Loucy (cell line): ENCODE results near the gene BCAN.

Source experiments
- H2AFZ ChIP-seq: fragments of 200-600 bp; sonication (generic); 2 replicates; pipeline ENCODE4 v1.6.0; 2016; ENCODE audit warnings: antibody characterized with exemption, mild to moderate bottlenecking, low read length, moderate library complexity
- H3F3A ChIP-seq: fragments of 200-600 bp; 2 replicates; pipeline ENCODE4 v1.6.0; 2016; ENCODE audit warnings: antibody characterized with exemption, low read depth, mild to moderate bottlenecking
- H3K27me3 ChIP-seq: fragments of 200-600 bp; sonication (generic); 2 replicates; pipeline ENCODE4 v1.6.1; 2014; ENCODE audit warnings: low read length, mild to moderate bottlenecking; ENCODE audit not compliant: insufficient read depth, poor library complexity, severe bottlenecking
- H3K36me3 ChIP-seq: fragments of 200-600 bp; sonication (generic); 2 replicates; pipeline ENCODE4 v1.6.1; 2016; ENCODE audit warnings: low read length; ENCODE audit not compliant: insufficient read depth
- H3K4me1 ChIP-seq: fragments of 200-600 bp; sonication (generic); 2 replicates; pipeline ENCODE4 v1.5.1; 2014; ENCODE audit warnings: low read length, mild to moderate bottlenecking; ENCODE audit not compliant: insufficient read depth, poor library complexity, severe bottlenecking
- H3K4me2 ChIP-seq: fragments of 200-600 bp; sonication (generic); 2 replicates; pipeline ENCODE4 v1.6.0; 2014; ENCODE audit warnings: antibody characterized with exemption, low read length, low read depth, mild to moderate bottlenecking; ENCODE audit not compliant: poor library complexity, severe bottlenecking
- H3K4me3 ChIP-seq: fragments of 200-600 bp; sonication (generic); 2 replicates; pipeline ENCODE4 v1.5.1; 2014; ENCODE audit warnings: low read length, mild to moderate bottlenecking, mixed read lengths; ENCODE audit not compliant: poor library complexity, severe bottlenecking
- H3K79me2 ChIP-seq: fragments of 200-600 bp; sonication (generic); 2 replicates; pipeline ENCODE4 v1.6.1; 2014; ENCODE audit warnings: low read length; ENCODE audit not compliant: insufficient read depth
- H3K9ac ChIP-seq: fragments of 200-600 bp; sonication (generic); 2 replicates; pipeline ENCODE4 v1.6.0; 2014; ENCODE audit warnings: mild to moderate bottlenecking, low read depth, low read length, moderate library complexity; ENCODE audit not compliant: poor library complexity, severe bottlenecking
- H3K9me2 ChIP-seq: fragments of 200-600 bp; sonication (generic); replicated peaks from 2 replicates; pipeline ENCODE4 v1.6.1; 2016; ENCODE audit warnings: low read depth, low read length, mixed read lengths
- H3K9me3 ChIP-seq: fragments of 200-600 bp; sonication (generic); 2 replicates; pipeline ENCODE4 v1.6.1; 2014; ENCODE audit warnings: mild to moderate bottlenecking, antibody characterized with exemption, low read length, low read depth; ENCODE audit not compliant: insufficient read depth
- H4K20me1 ChIP-seq: fragments of 200-600 bp; sonication (generic); 2 replicates; pipeline ENCODE4 v1.6.0; 2014; ENCODE audit warnings: antibody characterized with exemption, low read length, mild to moderate bottlenecking; ENCODE audit not compliant: insufficient read depth, poor library complexity, severe bottlenecking
- EZH2phosphoT487 ChIP-seq: fragments of 200-600 bp; IDR thresholded peaks from 2 replicates; pipeline ENCODE4 v1.6.1; 2018; ENCODE audit warnings: antibody characterized with exemption, mild to moderate bottlenecking, moderate library complexity, borderline replicate concordance
- TF ChIP-seq, protein P1 (sequence below): fragments of 200-600 bp; sonication (generic); conservative IDR thresholded peaks from 2 replicates; pipeline ENCODE4 v1.5.1; 2014; ENCODE audit warnings: mild to moderate bottlenecking, antibody characterized with exemption, low read length

Gene BCAN

DNA sequence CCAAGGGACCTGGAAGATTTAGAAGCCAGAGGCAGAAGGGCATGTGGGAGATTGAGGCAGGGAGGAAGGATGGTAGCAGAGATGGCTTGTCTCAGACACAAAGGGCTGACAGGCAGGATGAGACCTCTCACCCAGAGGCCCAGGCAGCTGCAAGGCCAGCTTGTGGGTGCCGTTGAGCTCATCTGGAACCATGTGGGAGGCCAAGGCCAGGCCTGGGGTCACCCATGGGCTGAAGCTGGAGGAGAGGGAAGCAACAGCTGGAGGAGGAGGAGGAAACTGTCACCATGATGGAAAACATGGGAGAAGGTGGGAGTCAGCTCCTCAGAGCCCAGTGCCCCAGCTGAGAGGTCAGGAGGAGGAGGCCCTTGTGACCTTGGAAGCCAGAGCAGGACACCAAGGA, 57.1 kb downstream of the BCAN start:
- Histone ChIP-seq H3K36me3 (no peaks in the 10 kb centered on the region), H3K9me3 (no peaks in the 10 kb centered on the region), H3K9me2 (no peaks in the 10 kb centered on the region), H2AFZ (no peak overlapping the region), H3K4me3 (no peak overlapping the region), H4K20me1 (no peaks in the 10 kb centered on the region), H3F3A (no peaks in the 10 kb centered on the region), H3K9ac (no peak overlapping the region), H3K4me2 (no peak overlapping the region), H3K79me2 (no peaks in the 10 kb centered on the region), H3K27me3 (no peaks in the 10 kb centered on the region), H3K4me1 (peaks cover 3% of the 10 kb centered on the region)
- TF ChIP-seq, protein P1, sequence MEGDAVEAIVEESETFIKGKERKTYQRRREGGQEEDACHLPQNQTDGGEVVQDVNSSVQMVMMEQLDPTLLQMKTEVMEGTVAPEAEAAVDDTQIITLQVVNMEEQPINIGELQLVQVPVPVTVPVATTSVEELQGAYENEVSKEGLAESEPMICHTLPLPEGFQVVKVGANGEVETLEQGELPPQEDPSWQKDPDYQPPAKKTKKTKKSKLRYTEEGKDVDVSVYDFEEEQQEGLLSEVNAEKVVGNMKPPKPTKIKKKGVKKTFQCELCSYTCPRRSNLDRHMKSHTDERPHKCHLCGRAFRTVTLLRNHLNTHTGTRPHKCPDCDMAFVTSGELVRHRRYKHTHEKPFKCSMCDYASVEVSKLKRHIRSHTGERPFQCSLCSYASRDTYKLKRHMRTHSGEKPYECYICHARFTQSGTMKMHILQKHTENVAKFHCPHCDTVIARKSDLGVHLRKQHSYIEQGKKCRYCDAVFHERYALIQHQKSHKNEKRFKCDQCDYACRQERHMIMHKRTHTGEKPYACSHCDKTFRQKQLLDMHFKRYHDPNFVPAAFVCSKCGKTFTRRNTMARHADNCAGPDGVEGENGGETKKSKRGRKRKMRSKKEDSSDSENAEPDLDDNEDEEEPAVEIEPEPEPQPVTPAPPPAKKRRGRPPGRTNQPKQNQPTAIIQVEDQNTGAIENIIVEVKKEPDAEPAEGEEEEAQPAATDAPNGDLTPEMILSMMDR, result no peak
- no peak for TF ChIP-seq EZH2phosphoT487

DNA sequence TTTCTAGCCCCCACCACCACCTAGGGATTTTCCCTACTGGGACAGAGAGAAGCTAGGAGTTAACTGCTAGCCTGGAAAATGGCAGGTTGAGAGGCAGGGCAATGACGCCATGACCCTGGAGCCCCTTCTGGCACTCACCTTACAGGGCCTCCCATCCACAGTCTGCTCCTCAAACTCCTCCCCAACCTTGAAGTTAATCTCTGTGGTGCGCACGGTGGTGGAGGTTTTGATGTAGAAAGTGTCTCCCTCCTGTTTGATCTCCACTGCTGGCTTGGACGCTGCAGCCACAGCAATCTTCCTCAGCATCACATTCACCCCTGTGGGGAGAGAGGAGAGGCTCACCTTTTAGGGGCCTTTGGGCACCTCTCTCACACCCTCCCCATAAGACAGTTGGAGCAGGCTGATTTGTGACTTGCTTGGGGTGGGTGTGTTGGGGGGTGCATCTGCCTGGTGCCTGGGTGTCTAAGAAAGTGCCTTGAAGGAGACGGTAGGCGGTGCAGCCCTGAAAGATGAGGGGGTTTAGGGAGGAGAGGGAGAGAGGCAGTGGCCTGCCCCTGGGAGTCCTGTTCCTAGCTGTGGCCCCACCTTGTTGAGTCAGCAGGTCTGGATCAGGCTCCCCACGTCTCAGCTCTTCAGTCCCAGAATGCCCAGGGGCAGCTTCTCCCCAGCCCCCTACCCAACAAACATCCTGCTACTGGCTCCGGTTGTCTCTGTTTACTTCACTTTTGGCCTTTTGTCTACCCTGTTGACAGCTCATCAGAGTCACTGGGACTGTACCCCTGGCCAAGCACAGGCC, 59.0 kb downstream of the BCAN start:
- Histone ChIP-seq H3K36me3 (no peaks in the 10 kb centered on the region), H3K9ac (no peak overlapping the region), H3F3A (no peaks in the 10 kb centered on the region), H2AFZ (no peak overlapping the region), H3K9me3 (no peaks in the 10 kb centered on the region), H3K79me2 (no peaks in the 10 kb centered on the region), H3K27me3 (no peaks in the 10 kb centered on the region), H3K4me2 (no peak overlapping the region), H4K20me1 (no peaks in the 10 kb centered on the region), H3K4me3 (no peak overlapping the region), H3K9me2 (no peaks in the 10 kb centered on the region), H3K4me1 (peaks cover 7% of the 10 kb centered on the region)
- no peak for TF ChIP-seq EZH2phosphoT487
- TF ChIP-seq, protein P1, result no peak

DNA sequence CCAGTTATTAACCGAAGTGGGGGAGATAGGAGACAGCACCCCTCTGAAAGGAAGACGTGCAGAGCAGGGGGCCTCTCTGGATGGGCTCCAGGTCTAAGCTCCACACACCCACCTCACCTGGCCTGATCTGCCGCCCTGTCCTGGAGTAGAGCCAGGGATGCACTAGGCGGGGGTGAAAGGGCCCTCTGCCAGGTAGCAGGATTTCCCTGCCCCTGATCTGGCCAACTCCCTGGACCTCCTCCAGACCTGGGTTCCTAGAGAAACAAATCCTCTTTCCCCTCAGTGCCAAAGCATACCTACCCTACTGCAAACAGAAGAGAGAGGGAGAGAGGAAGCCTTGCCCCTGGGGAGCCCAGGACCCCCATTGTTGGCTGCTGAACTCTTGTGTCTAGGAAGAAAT, 61.4 kb downstream of the BCAN start:
- Histone ChIP-seq H3K27me3 (no peaks in the 10 kb centered on the region), H2AFZ (no peak overlapping the region), H3K4me1 (peaks cover 17% of the 10 kb centered on the region), H3K9ac (no peak overlapping the region), H3K4me2 (no peak overlapping the region), H4K20me1 (no peaks in the 10 kb centered on the region), H3K79me2 (no peaks in the 10 kb centered on the region), H3K9me2 (no peaks in the 10 kb centered on the region), H3K4me3 (no peak overlapping the region), H3F3A (no peaks in the 10 kb centered on the region), H3K36me3 (no peaks in the 10 kb centered on the region), H3K9me3 (no peaks in the 10 kb centered on the region)
- TF ChIP-seq, protein P1, result no peak
